HepG2 (cell line): ENCODE measurements around the gene NUDT15. TPM values are rescaled to one million over a fixed set of nuclear protein-coding genes. Genes with fewer than 3 reads are reported as not detected.

Experiments used
- ATAC-seq: fragments of 200-7000 bp; cut with Tn5 transposase; 3 replicates; pipeline ENCODE4 v1.9.1; 2020; ENCODE audit warnings: mild to moderate bottlenecking, moderate library complexity
- BruUV-seq: library from RNA; stranded (reverse); fragments of 400-500 nt; replicated peaks from 2 replicates; lab custom pipeline; 2021; lab: Mats Ljungman, UMichigan
- CTCF ChIA-PET: fragments of 300-600 bp; formaldehyde crosslinking; extraction: SDS; loops from one replicate; lab custom pipeline; 2021; ENCODE audit warnings: low total read pairs, inconsistent platforms, low intra/inter-chr PET ratio; lab: Yijun Ruan, JAX
- POLR2A ChIA-PET: fragments of 350-600 bp; sonication (Branson Sonifier 250); formaldehyde crosslinking; loops from one replicate; lab custom pipeline; 2020; ENCODE audit warnings: antibody characterized with exemption, inconsistent platforms; lab: Yijun Ruan, JAX
- DNase-seq: peaks from one replicate; pipeline ENCODE4 v3.0.0-alpha.2; 2015; ENCODE audit warnings: low spot score
- FAIRE-seq: peaks from 3 replicates; lab custom pipeline; 2011; peaks lifted over from hg19 to GRCh38; lab: Jason Lieb, UNC
- H2AFZ ChIP-seq: one replicate; pipeline ENCODE4 v1.6.1; 2011; ENCODE audit warnings: low read length, inconsistent platforms
- H3K27ac ChIP-seq: fragments of 300-600 bp; 3 replicates; pipeline ENCODE4 v1.8.0; 2011; ENCODE audit warnings: mixed run types, mild to moderate bottlenecking, mixed read lengths, low read length, inconsistent platforms; ENCODE audit not compliant: insufficient read depth; ENCODE audit errors: extremely low read length
- H3K27me3 ChIP-seq, 2 experiments: fragments of 200-600 bp in 1 of 2; 2 replicates in 1 of 2; 3 replicates in 1 of 2; pipeline versions ENCODE4 v1.6.0 to v1.8.0; 2011; ENCODE audit warnings: low read length in 2 of 2, mild to moderate bottlenecking in 2 of 2, moderate library complexity in 2 of 2, inconsistent platforms in 1 of 2; ENCODE audit not compliant: insufficient read depth in 2 of 2, control insufficient read depth in 1 of 2
- H3K36me3 ChIP-seq, 2 experiments: fragments of 200-600 bp in 1 of 2; replicated peaks in 1 of 2; 2 replicates in 1 of 2; 3 replicates in 1 of 2; pipeline versions ENCODE4 v1.5.1 to v1.8.0; 2011; ENCODE audit warnings: low read length in 2 of 2, inconsistent platforms in 1 of 2; ENCODE audit not compliant: insufficient read depth in 2 of 2, control insufficient read depth in 1 of 2
- H3K4me1 ChIP-seq: 2 replicates; pipeline ENCODE4 v1.5.1; 2012; ENCODE audit warnings: low read length, inconsistent platforms; ENCODE audit not compliant: insufficient read depth
- H3K4me2 ChIP-seq: 2 replicates; pipeline ENCODE4 v1.6.0; 2011; ENCODE audit warnings: low read depth, low read length, inconsistent platforms
- H3K4me3 ChIP-seq, 3 experiments: fragments of 200-600 bp in 1 of 3; sonication (generic), shearing (Covaris generic) in 1 of 3; replicated peaks in 1 of 3; 2 replicates each; pipeline ENCODE4 v1.5.1; 2011 to 2016; ENCODE audit warnings: low read length in 3 of 3, inconsistent platforms in 2 of 3, low read depth in 2 of 3, mild to moderate bottlenecking in 2 of 3, control low read depth in 1 of 3, mixed read lengths in 1 of 3; ENCODE audit not compliant: insufficient read depth in 1 of 3
- H3K79me2 ChIP-seq: one replicate; pipeline ENCODE4 v1.6.1; 2011; ENCODE audit warnings: low read length, inconsistent platforms; ENCODE audit not compliant: insufficient read depth
- H3K9ac ChIP-seq: 2 replicates; pipeline ENCODE4 v1.6.0; 2011; ENCODE audit warnings: mild to moderate bottlenecking, low read depth, low read length, inconsistent platforms; ENCODE audit not compliant: insufficient read depth
- H3K9me3 ChIP-seq: 2 replicates; pipeline ENCODE4 v1.5.1; 2012; ENCODE audit warnings: mild to moderate bottlenecking, low read length
- H4K20me1 ChIP-seq: 2 replicates; pipeline ENCODE4 v1.6.0; 2011; ENCODE audit warnings: inconsistent platforms, mild to moderate bottlenecking, low read length, moderate library complexity; ENCODE audit not compliant: insufficient read depth
- ARID5B ChIP-seq: IDR thresholded peaks from 2 replicates; pipeline ENCODE4 v1.4.0; 2020; ENCODE audit warnings: mild to moderate bottlenecking, missing genetic modification reagents
- BORCS8-MEF2B ChIP-seq: sonication (generic); formaldehyde crosslinking; IDR thresholded peaks from 2 replicates; pipeline ENCODE4 v1.8.0; 2022; ENCODE audit warnings: mild to moderate bottlenecking, missing genetic modification reagents
- MYPOP ChIP-seq: sonication (generic); formaldehyde crosslinking; IDR thresholded peaks from 2 replicates; pipeline ENCODE4 v1.8.1; 2023; ENCODE audit warnings: mild to moderate bottlenecking, moderate library complexity, missing genetic modification reagents
- NCOA5 ChIP-seq: sonication (generic); formaldehyde crosslinking; IDR thresholded peaks from 2 replicates; pipeline ENCODE4 v1.4.0; 2020; ENCODE audit warnings: missing genetic modification reagents
- NFE2L1 ChIP-seq: sonication (generic); formaldehyde crosslinking; IDR thresholded peaks from 2 replicates; pipeline ENCODE4 v1.4.0; 2020; ENCODE audit warnings: missing genetic modification reagents, mild to moderate bottlenecking, borderline replicate concordance
- PRDM10 ChIP-seq: sonication (generic); formaldehyde crosslinking; IDR thresholded peaks from 2 replicates; pipeline ENCODE4 v1.4.0; 2020; ENCODE audit warnings: low read depth, missing genetic modification reagents
- TOE1 ChIP-seq: sonication (generic); formaldehyde crosslinking; IDR thresholded peaks from 2 replicates; pipeline ENCODE4 v1.4.0; 2020; ENCODE audit warnings: mild to moderate bottlenecking, missing genetic modification reagents
- ZBTB3 ChIP-seq: sonication (generic); formaldehyde crosslinking; IDR thresholded peaks from 2 replicates; pipeline ENCODE4 v1.4.0; 2020; ENCODE audit warnings: low read depth, mild to moderate bottlenecking, moderate library complexity, missing genetic modification reagents, borderline replicate concordance
- ZNF12 ChIP-seq: sonication (generic); formaldehyde crosslinking; IDR thresholded peaks from 2 replicates; pipeline ENCODE4 v1.5.0; 2020; ENCODE audit warnings: missing genetic modification reagents
- ZNF230 ChIP-seq: sonication (generic); formaldehyde crosslinking; IDR thresholded peaks from 2 replicates; pipeline ENCODE4 v1.4.0; 2020; ENCODE audit warnings: mild to moderate bottlenecking, missing genetic modification reagents
- ZNF282 ChIP-seq: fragments of 450-650 bp; IDR thresholded peaks from 2 replicates; pipeline ENCODE4 v1.6.1; 2018; ENCODE audit not compliant: partially characterized antibody
- ZNF552 ChIP-seq: sonication (generic); formaldehyde crosslinking; IDR thresholded peaks from 2 replicates; pipeline ENCODE4 v1.9.0; 2022; ENCODE audit warnings: missing genetic modification reagents, mild to moderate bottlenecking, borderline replicate concordance
- ZNF589 ChIP-seq: sonication (generic); formaldehyde crosslinking; conservative IDR thresholded peaks from 2 replicates; pipeline ENCODE4 v1.8.0; 2022; ENCODE audit warnings: mild to moderate bottlenecking, moderate library complexity, missing genetic modification reagents
- ZSCAN20 ChIP-seq: sonication (generic); formaldehyde crosslinking; IDR thresholded peaks from 2 replicates; pipeline ENCODE4 v1.4.0; 2020; ENCODE audit warnings: missing genetic modification reagents, mild to moderate bottlenecking, borderline replicate concordance
- WGBS: methylation state at CpG from one replicate; pipeline ENCODE4 v1.1.6; 2017; ENCODE audit warnings: low lambda C conversion rate; 5-methylcytosine and 5-hydroxymethylcytosine counted together
- in situ Hi-C: cut with HindIII; loops from 2 replicates; pipeline ENCODE4 v1.10.0; 2017; ENCODE audit warnings: low pct_unique_long_range_greater_than_20kb; ENCODE audit not compliant: extremely low pct_ligation_motif_present
- intact Hi-C: fragments of 100-400 bp; cut with micrococcal nuclease; formaldehyde crosslinking; loops from one replicate; pipeline ENCODE4 v1.10.0; 2022; ENCODE audit not compliant: unreplicated experiment
- polyA plus RNA-seq, 8 experiments: library from polyadenylated mRNA; depleted of rRNA in 3 of 8; stranded (reverse) in 7 of 8; unstranded in 1 of 8; fragments of >200 nt; fragmentation: Illumina TruSeq in 4 of 8; extraction: Trizol in 4 of 8; gene quantifications; 2 replicates each; pipeline versions ENCODE4 v1.2.1 to v1.2.3, GENCODE V29; 2011 to 2016; ENCODE audit warnings: low read depth in 4 of 8, missing spikeins in 1 of 8, mixed read lengths in 1 of 8; ENCODE audit not compliant: insufficient read depth in 1 of 8
- total RNA-seq, 5 experiments: library from RNA; depleted of rRNA; stranded (reverse); fragments of >200 nt; fragmentation: Illumina TruSeq; extraction: Trizol; gene quantifications; 2 replicates each; pipeline ENCODE4 v1.2.3, GENCODE V29; 2016; ENCODE audit warnings: low read depth in 1 of 5
- TF ChIP-seq, protein P1 (sequence below): sonication (generic); formaldehyde crosslinking; IDR thresholded peaks from 2 replicates; pipeline ENCODE4 v1.9.0; 2021; ENCODE audit warnings: missing genetic modification reagents, borderline replicate concordance

The NUDT15 gene
- total and polyA plus RNA-seq, 2 of the 13 experiments (the other 11 are each of a cell fraction or from before 2014, with no cell fraction given) = 21.3 to 47.3 TPM

DNA sequence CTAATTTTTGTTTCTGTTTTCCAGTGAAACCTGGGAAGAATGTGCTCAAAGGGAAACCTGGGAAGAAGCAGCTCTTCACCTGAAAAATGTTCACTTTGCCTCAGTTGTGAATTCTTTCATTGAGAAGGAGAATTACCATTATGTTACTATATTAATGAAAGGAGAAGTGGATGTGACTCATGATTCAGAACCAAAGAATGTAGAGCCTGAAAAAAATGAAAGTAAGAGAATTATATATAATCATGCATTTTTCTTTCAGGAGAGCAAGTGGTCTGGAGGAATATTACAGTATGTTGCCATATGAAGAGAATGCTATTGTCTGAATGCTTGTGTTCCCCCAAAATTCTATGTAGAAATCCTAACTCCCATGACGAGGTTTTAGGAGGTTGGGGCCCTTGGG, 3.4 kb downstream of the NUDT15 start:
- no peaks in the 10 kb centered on the region; a peak in 1 of 5 replicates for H3K27me3 ChIP-seq
- no peak for FAIRE-seq
- no peak overlapping the region for H3K4me3 ChIP-seq
- in situ Hi-C loops = no loop called here
- 92% methylated on average over 1 of the region's 1 CpG for WGBS
- peaks cover 38% of the 10 kb centered on the region for H3K4me1 ChIP-seq
- CTCF ChIA-PET = no interaction called here
- peaks cover 0 to 18% of the 10 kb centered on the region in 2 experiments; a peak in 3 of 5 replicates for H3K36me3 ChIP-seq
- no peak overlapping the region for H3K4me2 ChIP-seq
- H3K9me3 ChIP-seq = no peaks in the 10 kb centered on the region
- peaks cover 17% of the 10 kb centered on the region for H3K79me2 ChIP-seq
- no peak overlapping the region for H2AFZ ChIP-seq
- no peak for ATAC-seq
- intact Hi-C loops = loop anchor here (5.0 kb wide), 1 partner anchor 1069 kb away; no protein-coding TSS in a partner anchor
- H4K20me1 ChIP-seq = no peaks in the 10 kb centered on the region
- POLR2A ChIA-PET = interaction anchor here (1.1 kb wide), 1 partner anchor 40 kb away, joined by 5 read pairs; the partner anchor contains the start of gene SUCLA2
- H3K9ac ChIP-seq = no peak overlapping the region
- no peak for DNase-seq
- no TSS peak for BruUV-seq
- no peak overlapping the region for H3K27ac ChIP-seq
- no peak for TF ChIP-seq ZNF230 (CRISPR knock-in tag)
- TF ChIP-seq NFE2L1 (CRISPR knock-in tag) = no peak
- TF ChIP-seq ZNF12 = no peak
- TF ChIP-seq ZNF552 (CRISPR knock-in tag) = no peak
- no peak for TF ChIP-seq BORCS8-MEF2B (CRISPR knock-in tag)
- TF ChIP-seq ZNF282 = no peak
- no peak for TF ChIP-seq TOE1 (CRISPR knock-in tag)
- no peak for TF ChIP-seq MYPOP (CRISPR knock-in tag)
- TF ChIP-seq ZNF589 = no peak
- TF ChIP-seq PRDM10 (CRISPR knock-in tag) = no peak
- TF ChIP-seq NCOA5 = no peak
- TF ChIP-seq, protein P1, sequence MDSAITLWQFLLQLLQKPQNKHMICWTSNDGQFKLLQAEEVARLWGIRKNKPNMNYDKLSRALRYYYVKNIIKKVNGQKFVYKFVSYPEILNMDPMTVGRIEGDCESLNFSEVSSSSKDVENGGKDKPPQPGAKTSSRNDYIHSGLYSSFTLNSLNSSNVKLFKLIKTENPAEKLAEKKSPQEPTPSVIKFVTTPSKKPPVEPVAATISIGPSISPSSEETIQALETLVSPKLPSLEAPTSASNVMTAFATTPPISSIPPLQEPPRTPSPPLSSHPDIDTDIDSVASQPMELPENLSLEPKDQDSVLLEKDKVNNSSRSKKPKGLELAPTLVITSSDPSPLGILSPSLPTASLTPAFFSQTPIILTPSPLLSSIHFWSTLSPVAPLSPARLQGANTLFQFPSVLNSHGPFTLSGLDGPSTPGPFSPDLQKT (CRISPR knock-in tag) = no peak
- TF ChIP-seq ZBTB3 = no peak
- no peak for TF ChIP-seq ARID5B
- no peak for TF ChIP-seq ZSCAN20 (CRISPR knock-in tag)
